NOMO-1 treated with DMSO at 0.1 percent for 48 hours (cell line): ENCODE data around the gene TMEM132C.
"Not testable (repeated sequence)": the region's sequence is repeated elsewhere in the genome, so short reads cannot be mapped to it uniquely, and the experiment has no call there.

Experiments
- DNase-seq: peaks from one replicate; lab custom pipeline; 2025; ENCODE audit not compliant: unreplicated experiment; lab: John Stamatoyannopoulos, UW

TMEM132C gene

DNA sequence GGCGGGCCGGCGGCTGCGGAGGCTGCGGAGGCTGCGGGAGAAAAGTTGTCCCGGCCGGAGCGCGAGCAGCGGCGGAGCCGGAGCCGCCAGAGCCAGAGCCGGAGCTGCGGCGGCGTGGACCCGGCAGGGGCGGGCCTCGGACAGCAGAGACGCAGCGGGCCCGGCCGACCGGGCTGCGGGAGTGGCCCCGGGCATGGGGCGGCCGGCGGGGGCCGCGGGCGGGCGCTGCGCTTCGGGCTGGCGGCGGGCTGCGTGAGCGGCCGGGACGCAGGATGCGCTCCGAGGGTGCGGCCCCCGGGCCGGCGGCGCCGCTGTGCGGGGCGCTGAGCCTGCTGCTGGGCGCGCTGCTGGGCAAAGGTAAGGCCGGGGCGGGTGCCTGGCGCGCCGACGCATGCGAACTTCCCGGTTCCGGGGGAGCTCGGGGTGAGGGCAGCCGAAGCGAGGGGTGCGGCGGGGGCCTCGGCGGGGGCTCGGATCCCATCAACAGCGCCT lies at the start of gene TMEM132C:
TMEM132C (plus strand) TSS at position 40 of the 492 bp plus-strand sequence; CDS start at position 273, 233 bp downstream.
- DNase-seq: no peak

DNA sequence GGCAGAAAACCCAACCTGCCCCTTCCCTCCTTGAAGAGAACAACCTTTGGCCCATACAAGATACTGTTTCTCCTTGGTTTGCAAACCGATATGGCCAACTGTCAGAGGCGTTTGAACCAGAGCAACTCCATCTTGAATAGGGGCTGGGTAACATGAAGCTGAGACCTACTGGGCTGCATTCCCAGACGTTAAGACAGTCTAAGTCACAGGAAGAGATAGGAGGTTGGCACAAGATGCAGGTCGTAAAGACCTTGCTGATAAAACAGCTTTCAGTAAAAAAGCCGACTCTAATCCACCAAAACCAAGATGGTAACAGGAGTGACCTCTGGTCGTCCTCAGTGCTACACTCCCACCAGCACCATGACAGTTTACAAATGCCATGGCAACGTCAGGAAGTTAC lies 42.7 kb upstream of the TMEM132C start:
- no peak for DNase-seq

DNA sequence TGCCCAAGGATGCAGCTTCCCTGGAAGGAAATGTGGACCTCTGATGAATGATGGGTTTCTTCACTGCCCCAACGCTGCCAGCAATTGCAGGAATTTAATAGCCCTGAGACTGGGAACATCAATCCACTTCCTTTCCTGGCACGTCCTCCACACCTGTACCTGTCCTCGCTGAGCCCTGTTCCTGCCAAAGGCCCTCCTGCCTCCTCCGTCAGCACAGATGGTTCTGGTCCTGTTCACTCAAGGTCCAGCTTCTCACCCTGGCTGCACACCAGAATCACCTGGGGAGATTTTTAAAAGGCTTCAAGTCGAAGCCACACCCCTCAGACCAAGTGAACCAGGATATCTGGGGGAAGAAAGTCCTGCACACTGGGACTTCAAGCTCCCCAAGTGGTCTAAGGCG lies 38.4 kb upstream of the TMEM132C start:
- DNase-seq: no peak

DNA sequence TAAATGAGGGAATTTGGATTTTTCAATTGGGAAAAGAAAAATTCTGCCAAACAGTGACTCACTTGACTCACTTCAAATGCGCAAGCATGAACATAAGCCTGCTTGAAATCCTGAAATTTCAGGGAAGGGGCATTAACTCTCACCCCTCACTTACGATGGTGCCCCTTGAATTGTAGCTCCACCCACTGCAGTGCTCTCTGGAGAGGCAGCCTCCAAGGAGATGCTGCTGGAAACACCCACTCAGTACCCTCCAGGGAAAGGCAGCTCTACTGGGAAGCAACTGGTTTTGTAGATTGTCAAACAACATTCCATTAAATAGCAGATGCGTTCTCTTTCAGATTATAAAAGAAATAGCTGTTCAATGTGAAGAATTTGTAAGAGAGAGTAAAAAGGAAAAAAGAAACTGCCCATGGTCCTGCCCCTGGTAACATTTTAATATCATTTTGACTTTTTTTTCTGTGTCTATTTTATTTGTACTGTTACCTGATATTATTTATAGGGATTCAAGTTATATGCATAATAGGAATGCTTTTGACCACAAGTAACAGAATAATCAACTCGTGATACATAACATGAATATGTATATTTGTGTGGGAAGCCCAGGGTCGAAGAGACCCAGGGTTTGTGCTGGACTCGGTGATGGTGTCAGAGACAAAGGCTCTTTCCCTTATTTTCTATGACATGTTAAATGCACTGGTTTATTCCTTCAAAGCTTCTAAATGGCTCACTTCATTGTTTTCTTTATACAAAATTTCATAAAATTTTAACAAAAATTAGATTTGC lies 31.1 kb upstream of the TMEM132C start:
- DNase-seq: no peak

DNA sequence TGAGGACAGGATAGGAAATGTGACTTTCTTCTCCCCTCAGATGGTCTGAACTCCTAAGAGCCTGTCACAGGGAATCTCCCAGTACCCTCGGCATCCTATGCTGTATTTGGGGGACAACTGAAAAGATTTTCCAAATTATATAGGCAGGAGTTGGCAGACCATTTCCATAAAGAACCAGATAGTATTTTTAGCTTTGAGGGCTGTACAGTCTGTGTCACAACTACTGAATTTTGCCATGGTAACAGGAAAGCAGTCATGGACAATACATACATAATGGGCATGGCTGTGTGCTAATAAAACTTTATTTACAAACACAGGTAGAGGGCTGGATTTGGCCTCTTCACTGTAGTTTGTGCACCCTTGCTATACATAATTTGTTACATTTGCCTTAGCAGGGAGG lies 30.4 kb upstream of the TMEM132C start:
- DNase-seq: no peak

DNA sequence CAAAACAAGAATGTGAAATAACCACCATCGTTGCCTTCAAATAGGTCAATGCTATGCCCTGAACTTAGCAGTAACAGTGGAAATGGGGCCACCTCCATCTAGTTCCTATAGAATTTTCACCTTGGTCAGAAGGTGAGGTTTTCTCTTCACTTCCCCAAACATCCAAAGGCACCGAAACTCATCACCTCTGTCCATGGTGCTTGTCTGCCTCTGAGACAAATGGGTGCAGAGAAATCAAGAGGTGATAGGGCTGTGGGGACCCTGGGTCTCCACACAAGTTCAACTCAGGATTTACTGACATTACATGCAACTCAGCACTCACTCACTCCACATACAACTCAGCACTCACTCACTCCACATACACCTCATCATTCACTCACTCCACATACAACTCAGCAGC lies 26.2 kb upstream of the TMEM132C start:
- no peak for DNase-seq

DNA sequence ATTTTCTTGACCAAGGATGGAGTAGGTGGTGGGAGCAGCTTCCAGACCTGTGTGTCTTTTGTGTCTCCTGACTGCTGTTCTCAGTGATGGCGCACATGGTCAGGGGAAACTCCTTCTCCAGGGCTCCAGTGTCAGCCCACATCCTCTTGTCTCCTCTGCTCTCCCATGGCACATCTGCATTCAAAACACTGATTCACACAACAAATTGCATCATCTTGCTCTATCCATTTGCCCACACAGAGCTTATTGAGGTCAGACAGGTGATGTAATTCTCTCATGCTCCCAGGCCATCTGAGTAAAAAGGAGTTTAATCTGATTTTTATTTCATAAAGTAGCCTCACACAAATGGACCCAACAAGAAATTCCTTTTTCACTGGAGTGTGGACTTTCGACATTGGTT lies 21.8 kb upstream of the TMEM132C start:
- DNase-seq: no peak

DNA sequence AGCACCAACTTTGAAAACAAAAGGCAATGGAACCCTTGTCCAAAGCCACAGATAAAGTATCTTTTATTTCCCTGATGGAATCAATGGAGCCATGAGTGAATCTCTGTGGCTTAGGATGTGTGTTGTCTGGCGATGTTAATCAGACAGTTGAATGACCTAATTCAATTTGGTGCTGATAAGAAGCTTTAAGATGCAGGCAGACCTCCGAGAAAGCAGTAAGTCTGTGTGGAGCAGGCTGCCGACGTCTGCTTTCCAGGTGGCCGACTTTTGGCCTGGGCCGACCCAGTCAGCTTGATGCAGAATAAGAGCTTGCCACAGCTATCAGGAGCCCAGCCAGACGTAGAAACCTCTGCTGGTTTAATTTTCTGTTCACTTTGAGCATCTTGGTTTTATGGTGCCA lies 21.1 kb upstream of the TMEM132C start:
- DNase-seq: no peak

DNA sequence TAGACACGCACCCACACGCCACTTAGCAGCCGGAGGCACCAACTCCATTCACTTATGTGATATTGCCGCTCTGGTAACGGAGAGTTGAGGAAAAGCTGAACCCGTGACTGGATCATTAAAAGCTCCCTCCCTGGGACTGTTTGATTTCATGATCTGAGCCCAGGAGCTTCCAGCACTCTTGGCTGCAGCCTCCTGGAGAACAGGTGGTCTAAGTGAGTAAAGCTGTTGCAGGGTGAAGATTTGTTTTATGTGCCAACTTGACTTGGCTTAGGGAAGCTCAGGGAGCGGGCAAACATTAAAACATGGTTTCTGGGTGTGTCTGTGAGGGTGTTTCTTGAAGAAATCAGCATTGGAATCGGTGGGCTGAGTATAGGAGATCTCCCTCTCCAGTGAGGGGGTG lies 16.9 kb upstream of the TMEM132C start:
- no peak for DNase-seq

DNA sequence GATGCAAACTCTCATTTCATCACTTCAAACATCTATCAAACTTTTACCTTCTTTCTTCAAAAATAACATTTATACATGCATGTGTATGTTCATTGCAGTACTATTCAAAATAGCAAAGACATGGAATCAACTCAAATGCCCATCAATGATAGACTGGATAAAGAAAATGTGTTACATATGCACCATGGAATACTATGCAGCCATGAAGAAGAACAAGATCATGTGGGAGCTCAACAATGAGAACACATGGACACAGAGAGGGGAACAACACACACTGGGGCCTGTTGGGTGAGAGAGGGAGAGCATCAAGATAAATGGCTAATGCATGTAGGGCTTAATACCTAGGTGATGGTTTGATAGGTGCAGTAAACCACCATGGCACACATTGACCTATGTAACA lies 13.1 kb upstream of the TMEM132C start:
- not testable (repeated sequence) for DNase-seq

DNA sequence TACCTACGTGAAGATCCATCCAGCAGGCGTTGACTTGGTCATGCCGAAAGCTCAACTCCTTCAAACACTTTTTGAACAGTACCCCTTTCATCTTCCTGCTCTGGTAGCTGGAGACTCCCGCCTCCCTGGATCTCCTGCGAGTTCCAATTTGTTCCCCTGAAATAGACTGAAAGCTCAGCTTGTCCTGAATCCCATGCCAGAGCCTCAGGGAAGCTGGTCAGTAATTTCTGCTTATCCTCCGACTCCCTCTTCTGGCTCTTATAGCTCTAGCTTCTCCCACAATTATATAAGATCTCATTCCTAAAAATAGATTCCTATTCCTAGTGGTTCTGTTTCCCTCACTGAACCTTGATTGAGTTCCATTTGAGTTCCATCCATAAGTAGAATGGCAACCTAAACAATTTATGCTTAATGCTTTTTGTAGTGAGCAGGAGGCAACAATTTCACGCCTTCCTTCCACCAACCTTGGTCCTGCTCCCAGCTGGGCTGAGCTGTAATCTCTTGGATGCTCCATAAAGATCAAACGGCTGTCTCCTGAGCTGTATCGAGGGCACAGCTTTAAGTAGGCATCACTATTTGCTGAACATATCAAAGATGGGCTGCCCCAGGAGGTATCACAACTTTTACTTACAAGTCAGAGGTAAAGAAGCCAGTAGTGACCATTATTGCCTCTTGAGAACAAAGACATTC lies 8.0 kb upstream of the TMEM132C start:
- DNase-seq: no peak

DNA sequence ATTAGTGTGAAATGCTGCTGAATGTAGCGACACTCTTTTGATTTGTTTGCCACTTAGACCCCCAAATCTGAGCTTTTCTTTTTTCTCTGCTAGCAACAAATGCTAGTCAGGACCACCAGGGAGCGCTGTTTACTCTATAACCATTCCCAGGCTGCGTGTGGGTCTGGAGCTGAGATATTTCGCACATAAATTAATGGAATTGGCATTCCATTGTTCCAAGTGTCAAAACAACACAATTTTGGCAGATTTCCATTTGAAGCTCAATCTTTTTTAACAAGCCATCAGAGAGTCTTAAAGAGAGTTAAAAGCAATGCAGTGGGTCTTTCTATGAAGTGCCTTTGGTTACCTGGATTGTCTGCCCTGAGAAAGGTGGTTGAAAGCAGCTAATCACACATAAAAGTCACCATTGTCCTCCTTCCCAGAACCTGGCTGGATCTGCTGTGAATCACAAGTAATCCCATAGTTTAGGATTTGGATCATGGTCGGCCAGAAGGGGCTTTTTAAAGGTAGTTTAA lies 7.4 kb upstream of the TMEM132C start:
- no peak for DNase-seq

DNA sequence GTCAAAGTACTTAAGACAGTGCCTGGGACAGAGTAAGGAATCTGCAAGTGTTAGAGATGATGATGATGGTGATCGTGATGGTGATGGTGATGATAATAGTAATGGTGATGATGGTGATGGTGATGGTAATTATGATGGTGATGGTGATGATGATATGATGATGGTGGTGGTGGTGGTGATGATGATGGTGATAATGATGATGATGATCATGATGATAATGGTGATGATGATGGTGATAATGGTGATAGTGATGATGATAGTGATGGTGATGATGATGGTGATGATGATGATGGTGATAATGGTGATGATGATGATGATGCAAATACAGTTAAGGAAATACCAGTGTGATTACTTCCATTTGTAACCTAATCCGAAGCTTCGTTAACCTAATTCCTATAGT lies 5.2 kb upstream of the TMEM132C start:
- DNase-seq: no peak

DNA sequence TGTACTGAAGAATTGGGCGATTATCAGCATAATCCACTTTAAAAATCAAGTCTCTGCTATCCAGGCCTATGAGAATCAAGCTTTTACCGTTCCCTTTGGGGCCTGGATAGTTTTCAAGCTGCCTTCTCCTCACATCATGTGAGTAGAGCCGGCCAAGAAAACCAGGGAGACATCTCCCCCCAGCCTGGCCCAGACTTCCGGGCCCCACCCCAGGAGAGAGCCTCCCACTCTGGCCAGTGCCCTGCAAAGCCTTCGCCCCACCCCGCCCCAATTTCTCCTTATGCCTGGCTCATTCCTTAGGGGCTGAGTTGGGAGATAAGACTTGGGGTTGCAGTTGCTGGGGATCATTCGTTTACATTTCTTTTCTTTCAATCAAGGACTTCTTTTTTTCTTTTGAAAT lies 1.4 kb upstream of the TMEM132C start:
- DNase-seq: no peak

DNA sequence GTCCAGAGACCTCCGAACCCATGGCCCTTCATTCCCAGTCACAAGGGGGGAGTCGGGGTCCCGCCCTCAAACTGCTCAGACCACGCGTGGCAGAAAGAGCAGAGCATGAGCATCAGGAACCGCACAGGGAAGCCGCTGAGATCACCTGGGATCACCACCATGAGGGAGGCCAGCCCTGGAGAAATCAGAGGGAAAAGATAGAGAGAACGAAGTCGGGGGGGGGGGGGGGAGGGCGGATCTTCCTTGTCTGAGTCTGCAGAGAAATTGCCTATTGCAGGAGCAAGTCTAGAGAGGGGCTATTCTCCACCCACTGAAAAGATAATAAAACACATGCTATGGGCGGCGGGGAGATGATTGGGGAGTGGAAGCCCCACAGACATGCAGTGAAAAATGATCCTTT lies 884 bp upstream of the TMEM132C start:
- DNase-seq: no peak

DNA sequence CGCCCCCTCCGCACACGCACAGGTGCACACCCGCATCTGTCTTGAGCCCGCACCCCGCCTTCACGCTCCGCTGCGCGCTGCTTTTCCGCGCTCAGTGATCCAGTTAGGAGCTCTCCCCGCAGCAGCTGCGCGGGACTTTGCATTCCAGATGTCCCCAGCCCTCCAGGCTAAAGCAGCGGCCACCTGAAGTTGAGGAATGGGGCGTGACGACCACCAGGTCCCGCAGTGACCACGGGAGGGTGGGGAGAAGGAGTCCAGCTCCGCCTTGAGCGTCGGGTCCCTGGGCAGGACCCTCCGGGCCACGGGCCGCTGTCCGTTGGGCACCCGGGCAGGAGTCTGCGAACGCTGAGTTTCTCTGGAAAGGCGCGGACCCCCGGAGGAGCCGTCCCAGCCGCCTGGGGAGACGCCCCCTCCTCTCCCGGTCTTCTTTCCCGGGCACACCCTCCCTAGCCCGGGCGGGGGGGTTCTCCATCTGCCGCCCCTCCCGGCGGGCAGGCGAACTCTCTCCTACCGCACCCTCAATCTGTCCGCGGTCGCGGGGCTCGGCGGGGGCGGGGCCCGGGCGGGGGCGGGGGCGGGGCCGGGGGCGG lies 334 bp upstream of the TMEM132C start:
- no peak for DNase-seq

DNA sequence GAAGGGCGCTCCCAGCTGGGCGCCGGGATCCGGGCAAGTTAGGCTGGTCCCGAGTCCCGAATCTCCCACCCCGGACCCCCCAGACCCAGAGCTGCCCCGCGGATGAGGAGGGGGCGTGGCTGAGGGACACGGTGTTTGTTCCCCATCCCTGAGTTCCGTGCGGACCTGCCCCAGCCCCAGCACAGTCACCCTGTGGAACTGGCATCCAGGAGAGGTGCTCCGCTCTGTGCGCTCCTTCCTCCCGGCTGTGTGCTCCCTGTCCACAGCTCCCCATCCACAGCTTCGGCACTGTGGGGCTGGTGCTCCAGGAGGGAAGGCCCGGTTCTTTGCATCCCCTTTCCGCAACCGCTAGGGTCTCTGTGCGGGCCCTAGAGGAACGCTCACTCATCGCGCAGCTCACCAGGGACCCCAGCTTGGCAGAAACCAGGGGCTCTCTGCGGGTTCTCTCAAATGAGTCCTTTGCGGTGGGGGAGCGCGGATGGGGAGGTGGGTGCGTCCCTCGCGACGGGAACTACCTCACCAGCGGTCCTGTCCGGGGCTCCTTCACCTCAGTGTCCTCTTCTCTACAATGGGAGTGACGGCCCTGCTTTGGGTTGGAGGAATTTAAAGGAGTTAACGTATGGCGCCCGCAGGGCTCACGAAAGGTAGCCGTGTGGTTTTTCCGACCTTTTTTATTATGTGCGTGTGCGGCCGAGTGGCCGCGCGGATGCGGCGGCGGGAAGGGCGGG lies 845 bp downstream of the TMEM132C start:
- DNase-seq: no peak

DNA sequence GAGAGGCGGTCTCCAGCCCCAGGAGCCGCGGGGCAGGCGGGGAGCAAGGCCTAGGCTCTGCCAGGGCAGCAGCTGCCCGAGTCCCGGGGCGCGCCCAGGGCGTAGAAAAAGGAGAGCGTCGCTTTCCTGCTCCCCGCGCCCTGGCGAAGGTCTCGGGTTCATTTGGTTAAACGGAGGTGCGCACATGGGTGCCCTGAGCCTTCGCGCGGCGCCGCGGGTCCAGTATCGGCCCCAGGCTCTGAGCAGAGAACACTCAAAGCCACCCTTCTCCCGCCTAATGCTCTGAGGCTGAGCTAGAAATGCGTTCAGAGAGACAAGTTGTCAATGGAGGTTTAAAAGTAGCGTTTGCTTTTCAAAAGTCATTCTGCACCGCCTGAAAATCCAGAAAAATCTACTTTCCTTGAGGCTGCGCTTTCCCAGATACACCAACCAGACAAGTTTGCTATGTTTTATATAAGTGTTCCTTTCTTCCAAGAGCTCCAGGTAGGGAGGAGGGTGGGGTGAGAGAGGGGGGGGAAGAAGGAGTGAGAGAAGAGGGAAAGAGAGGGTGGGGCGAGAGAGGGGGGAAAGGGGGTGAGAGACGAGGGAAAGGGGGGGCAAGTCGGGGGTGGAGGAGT lies 1.5 kb downstream of the TMEM132C start:
- no peak for DNase-seq

DNA sequence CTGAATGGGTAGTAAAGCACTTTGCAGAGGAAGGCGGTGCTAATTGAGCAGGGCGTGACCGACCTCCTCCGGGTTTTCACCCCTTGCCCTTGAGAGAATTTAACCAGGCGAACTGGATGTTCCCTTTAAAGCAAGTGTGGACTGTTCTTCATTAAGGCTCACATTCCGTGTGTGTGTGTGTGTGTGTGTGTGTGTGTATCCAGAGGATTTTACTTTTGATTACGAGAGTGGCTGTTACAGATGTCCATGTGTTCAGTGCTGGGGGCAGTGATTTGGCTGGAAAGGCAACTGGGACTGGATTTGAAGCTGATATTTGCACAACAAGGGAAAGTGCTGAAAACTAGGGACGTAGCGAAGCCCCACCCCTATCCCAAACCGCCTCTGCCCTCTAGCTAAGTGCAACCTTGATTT lies 2.2 kb downstream of the TMEM132C start:
- DNase-seq: no peak

DNA sequence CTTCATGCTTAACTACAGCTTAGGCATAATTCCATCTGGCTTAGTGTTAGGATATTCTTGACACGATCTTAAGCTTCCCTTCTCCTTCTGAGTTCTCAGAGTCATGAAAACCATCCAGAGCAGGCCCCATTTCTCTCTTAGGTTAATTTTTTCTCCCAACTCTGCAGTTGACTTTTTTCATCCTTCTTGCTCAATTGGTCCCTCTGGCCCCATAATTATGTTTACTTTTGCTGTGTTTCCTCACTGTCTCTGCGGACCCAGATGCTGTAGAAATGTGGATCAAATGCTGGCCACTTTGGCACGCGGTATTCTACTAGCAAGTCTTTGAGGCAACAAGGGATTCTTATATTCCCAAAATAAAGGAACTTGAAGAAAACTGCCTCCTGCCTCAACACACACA lies 9.5 kb downstream of the TMEM132C start:
- DNase-seq: no peak

DNA sequence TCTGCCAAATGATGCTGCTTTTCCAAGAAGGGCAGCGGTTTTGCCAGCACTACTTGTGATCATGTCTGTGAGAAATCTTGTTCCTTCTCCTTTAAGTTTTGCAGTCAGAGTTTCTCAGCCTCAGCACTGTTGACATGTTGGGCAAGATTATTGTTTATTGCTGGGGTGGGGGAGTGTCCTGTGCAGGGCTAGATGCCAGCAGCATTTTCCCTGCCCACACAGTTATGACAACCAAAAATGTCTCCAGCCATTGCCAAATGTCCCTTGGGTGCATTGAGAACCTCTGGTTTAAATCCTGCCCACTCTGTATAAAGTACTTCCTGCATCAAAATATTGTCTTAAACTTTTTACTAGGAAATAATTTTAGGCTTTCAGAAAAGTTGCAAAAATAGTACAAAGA lies 20.0 kb downstream of the TMEM132C start:
- no peak for DNase-seq
